IPS DF 6.9 (cell line): ENCODE measurements around the gene LRAT.

Source experiments
- DNase-seq: peaks from one replicate; pipeline ENCODE4 v3.0.0-alpha.2; 2013; ENCODE audit warnings: low read depth, low spot score
- H3K27ac ChIP-seq: one replicate; pipeline ENCODE4 v1.5.1; 2013; ENCODE audit warnings: low read length, control low read depth
- H3K27me3 ChIP-seq: 2 replicates; pipeline ENCODE4 v1.6.1; 2013; ENCODE audit warnings: mild to moderate bottlenecking, low read length; ENCODE audit not compliant: control insufficient read depth, insufficient read depth
- H3K36me3 ChIP-seq: 2 replicates; pipeline ENCODE4 v1.6.1; 2013; ENCODE audit warnings: low read length; ENCODE audit not compliant: control insufficient read depth, insufficient read depth
- H3K4me1 ChIP-seq: 2 replicates; pipeline ENCODE4 v1.6.1; 2013; ENCODE audit warnings: low read length; ENCODE audit not compliant: control insufficient read depth, insufficient read depth
- H3K4me3 ChIP-seq: 2 replicates; pipeline ENCODE4 v1.5.1; 2013; ENCODE audit warnings: mild to moderate bottlenecking, low read length
- H3K9me3 ChIP-seq: 2 replicates; pipeline ENCODE4 v1.6.1; 2013; ENCODE audit warnings: low read length, inconsistent platforms; ENCODE audit not compliant: control insufficient read depth, insufficient read depth
- WGBS: extraction: QIAGEN DNeasy Blood & Tissue Kit; methylation state at CpG from one replicate; pipeline ENCODE4 v1.1.7; 2013; ENCODE audit warnings: mixed read lengths, missing lambda C conversion rate; ENCODE audit not compliant: insufficient read length, insufficient coverage; 5-methylcytosine and 5-hydroxymethylcytosine counted together

LRAT gene

DNA sequence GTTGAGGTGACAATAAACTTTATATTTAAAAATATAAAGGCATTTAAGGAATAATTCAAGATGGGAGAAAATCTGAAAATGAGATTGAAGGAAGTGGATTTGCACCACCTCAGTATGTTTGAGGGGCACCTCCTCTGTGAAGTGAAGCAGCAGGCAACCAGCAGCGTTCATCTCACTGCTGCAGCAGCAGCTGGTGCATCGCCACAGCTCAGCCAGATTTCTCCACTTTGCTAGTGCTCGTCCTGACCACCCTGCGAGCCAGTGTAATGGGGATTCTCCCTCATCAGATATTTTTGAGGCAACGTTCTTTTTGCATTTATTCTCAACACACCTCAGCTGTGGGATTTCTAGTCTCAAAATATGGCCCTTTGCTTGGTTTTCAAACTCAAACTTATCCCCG is 13.9 kb downstream of the LRAT start:
- H3K4me3 ChIP-seq = no peak overlapping the region
- H3K36me3 ChIP-seq = no peaks in the 10 kb centered on the region
- no peaks in the 10 kb centered on the region for H3K4me1 ChIP-seq
- H3K9me3 ChIP-seq = no peaks in the 10 kb centered on the region
- no peak for DNase-seq
- WGBS = no CpG with 5 or more reads among the region's 6 CpGs
- no peak overlapping the region for H3K27ac ChIP-seq
- H3K27me3 ChIP-seq = no peaks in the 10 kb centered on the region

DNA sequence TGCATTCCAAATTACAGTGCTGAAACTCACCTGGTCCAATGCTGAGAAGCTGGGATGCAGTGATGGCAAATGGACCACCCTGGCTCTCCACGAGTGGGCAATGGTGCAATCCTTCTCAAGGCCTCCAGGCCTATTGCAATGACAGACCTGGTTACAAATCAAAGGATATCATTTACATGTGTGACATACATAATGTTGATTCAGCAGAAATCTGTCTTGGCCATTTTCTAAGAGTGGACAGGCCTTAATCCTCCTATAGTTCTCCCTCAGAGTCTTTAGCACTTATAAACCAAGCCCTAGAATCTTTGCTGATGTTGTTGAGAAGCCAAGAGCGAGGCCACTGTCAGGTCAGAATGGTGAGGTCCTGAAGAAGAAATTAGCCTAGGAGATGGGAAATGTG is 17.1 kb downstream of the LRAT start:
- no peak overlapping the region for H3K4me3 ChIP-seq
- no peaks in the 10 kb centered on the region for H3K27me3 ChIP-seq
- no peak overlapping the region for H3K27ac ChIP-seq
- no peaks in the 10 kb centered on the region for H3K36me3 ChIP-seq
- DNase-seq = no peak
- no peaks in the 10 kb centered on the region for H3K4me1 ChIP-seq
- no peaks in the 10 kb centered on the region for H3K9me3 ChIP-seq
- WGBS = no CpG with 5 or more reads among the region's 2 CpGs

DNA sequence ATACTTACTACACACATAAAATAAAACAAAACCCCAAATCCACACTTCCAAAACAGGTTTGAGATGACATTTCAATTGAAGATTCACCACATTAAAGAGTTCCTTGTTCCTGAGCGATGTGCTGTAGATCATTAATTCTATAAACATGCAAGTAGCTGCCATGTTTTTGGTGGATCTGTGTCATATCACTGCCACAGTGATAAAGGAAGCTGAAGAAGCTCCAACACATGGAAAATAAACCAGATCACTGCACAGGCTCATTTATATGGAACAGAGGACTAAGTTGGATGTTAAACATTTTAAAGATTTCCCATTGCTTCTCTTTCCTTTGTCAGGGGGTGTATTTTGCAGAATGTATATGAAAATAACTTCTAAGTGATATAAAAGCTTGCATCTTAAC is 34.5 kb downstream of the LRAT start:
- DNase-seq = no peak
- H3K27me3 ChIP-seq = no peaks in the 10 kb centered on the region
- no peaks in the 10 kb centered on the region for H3K36me3 ChIP-seq
- no peak overlapping the region for H3K4me3 ChIP-seq
- no peak overlapping the region for H3K27ac ChIP-seq
- no CpG with 5 or more reads among the region's 1 CpG for WGBS
- H3K4me1 ChIP-seq = no peaks in the 10 kb centered on the region
- H3K9me3 ChIP-seq = no peaks in the 10 kb centered on the region

DNA sequence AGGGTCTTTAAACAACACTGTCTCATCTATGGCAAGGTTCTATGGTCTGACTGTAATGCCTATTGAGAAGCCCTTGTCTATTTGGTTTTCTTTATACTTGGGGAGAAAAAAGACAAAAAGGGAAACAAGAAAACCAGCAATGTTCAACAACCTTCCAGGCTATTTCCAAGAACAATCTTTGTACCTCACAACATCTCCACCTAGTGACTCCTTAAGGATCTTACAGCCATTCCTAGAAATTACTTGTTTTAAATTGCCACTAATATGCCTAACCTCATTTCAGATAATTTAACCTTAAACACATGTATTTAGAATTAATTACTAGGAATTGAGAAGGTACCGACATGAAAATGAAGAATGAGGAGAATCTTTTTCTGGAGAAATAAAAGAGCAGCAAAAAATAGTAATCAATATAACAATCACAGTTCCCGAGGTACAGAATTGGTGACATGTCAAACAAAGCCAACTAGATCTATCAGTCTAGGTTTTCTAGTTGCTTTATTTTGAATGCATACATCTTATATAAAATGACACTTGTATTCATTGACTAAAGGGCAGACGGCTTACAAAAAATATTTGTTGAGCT is 35.7 kb downstream of the LRAT start:
- no peaks in the 10 kb centered on the region for H3K4me1 ChIP-seq
- no peak overlapping the region for H3K27ac ChIP-seq
- H3K36me3 ChIP-seq = no peaks in the 10 kb centered on the region
- no peak overlapping the region for H3K4me3 ChIP-seq
- WGBS = no CpG with 5 or more reads among the region's 3 CpGs
- H3K9me3 ChIP-seq = no peaks in the 10 kb centered on the region
- no peaks in the 10 kb centered on the region for H3K27me3 ChIP-seq
- DNase-seq = peak; percentile 4

DNA sequence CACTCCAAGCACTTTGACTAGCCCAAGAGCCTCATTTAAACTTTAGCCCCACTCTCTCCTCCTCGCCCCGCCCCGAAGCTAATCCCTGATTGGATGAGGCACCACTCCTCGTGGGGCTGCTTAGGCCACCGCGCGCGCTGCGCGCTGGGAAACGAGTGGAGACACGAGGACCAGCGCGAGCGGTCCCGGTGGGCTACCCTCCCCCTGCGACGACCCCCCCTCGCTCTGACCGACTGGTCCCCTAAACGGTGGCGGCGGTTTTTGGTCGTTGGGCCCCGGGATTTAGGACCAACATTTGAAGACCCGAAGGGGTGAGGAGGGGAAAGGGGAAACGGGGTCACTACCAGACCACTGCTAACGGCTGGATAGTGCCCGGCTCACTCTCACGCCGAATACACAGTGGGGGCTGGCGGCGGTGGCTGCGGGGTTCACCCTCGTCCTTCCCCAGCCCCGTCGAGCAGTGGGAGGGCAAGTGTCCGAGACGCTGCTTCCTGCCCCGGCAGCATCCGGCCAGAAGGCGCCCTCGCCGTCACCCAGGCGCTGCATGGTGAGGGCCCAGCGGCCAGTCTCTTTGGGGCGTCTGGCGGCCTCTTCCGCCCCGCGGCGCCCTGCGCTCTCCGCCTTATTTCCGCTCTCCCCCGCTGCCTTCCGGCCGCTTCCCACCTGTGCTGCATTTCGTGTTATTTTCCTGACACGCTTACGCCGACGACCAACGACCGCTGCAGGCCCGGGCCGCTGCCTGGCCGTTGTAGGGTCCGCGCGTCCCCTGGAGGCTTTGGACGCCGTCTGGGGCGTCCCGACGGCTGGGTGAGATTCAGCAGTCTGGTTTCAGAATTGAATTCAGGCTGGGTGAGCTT is 37.6 kb downstream of the LRAT start, which contains the start of gene RBM46:
RBM46 (plus strand) TSS at position 147 of the 857 bp plus-strand sequence. CDS start 15,481 bp downstream, outside the sequence.
- Histone ChIP-seq H3K9me3 (no peaks in the 10 kb centered on the region), H3K4me1 (no peaks in the 10 kb centered on the region), H3K27me3 (no peaks in the 10 kb centered on the region), H3K36me3 (no peaks in the 10 kb centered on the region), H3K27ac (no peak within 1 kb of the TSS), H3K4me3 (no peak within 1 kb of the TSS)
- no peak for DNase-seq
- no CpG with 5 or more reads among the region's 76 CpGs for WGBS

DNA sequence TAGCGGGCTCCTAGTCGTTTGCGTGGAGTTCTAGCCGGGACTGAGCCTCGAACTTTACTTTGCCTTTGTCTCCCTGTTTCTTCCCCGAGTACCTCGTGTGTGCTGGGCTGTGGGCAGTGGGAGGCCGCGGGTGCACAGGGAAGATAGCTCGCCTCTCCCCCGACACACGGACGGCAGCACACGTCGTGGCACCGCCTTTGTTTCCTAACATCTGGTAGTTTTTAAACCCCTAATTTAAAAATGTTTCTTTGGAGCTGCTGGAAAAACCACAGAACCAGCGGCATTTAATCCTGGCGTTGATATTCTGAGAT is 38.1 kb downstream of the LRAT start:
- H3K9me3 ChIP-seq = no peaks in the 10 kb centered on the region
- H3K27ac ChIP-seq = no peak overlapping the region
- no peaks in the 10 kb centered on the region for H3K4me1 ChIP-seq
- WGBS = no CpG with 5 or more reads among the region's 18 CpGs
- no peak overlapping the region for H3K4me3 ChIP-seq
- H3K36me3 ChIP-seq = no peaks in the 10 kb centered on the region
- no peaks in the 10 kb centered on the region for H3K27me3 ChIP-seq
- DNase-seq = no peak
